HT1080 (cell line): ENCODE results near the gene TOPAZ1. TPM values are rescaled to one million over a fixed set of nuclear protein-coding genes. Genes with fewer than 3 reads are reported as not detected.

ENCODE experiments used
- total RNA-seq: library from RNA; depleted of rRNA; stranded (reverse); fragments of >200 nt; shearing (Covaris generic); gene quantifications from 2 replicates; pipeline ENCODE4 v1.2.3, GENCODE V29; 2014; rRNA removed

The TOPAZ1 gene
- total RNA-seq, 1 experiment from 2014 or later = not detected

Other genes with a start within 250 kb of the TOPAZ1 start
- 11.7 and 13.9 TPM in 2 replicates for gene TCAIM, start 96.9 kb downstream of the TOPAZ1 start, total RNA-seq
- gene ZNF445, start 235.8 kb downstream of the TOPAZ1 start, total RNA-seq = 5.2 and 5.9 TPM in 2 replicates